Measurements from ENCODE around the gene FN1. TPM values are rescaled to one million over a fixed set of nuclear protein-coding genes. Genes with fewer than 3 reads are reported as not detected.
A peak's percentile ranks its signal among the peaks of the same experiment; 100 is the strongest.
"Not testable (repeated sequence)": the region's sequence is repeated elsewhere in the genome, so short reads cannot be mapped to it uniquely, and the experiment has no call there.

The FN1 gene
- total and polyA plus RNA-seq, 2 experiments from 2014 or later = 240 to 241 TPM

DNA sequence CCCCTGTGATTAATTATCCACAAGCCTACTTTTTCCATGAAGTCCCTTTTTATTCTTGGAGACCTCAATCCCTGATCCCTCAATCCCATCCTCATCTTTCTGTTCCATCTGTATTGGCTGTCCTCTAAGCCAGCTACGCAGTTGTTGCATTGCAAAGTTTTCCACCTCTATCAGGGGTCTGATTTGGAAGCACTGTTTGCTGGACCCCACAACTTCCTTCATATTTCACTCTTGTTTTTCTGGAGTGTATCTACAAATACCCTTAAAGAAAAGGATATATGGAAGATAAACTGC is 22.4 kb downstream of the FN1 start:
- DNase-seq (ENCODE audit: low read depth in 1 of 2, low spot score in 1 of 2) = no peak
- H3K27me3 ChIP-seq = no peaks in the 10 kb centered on the region
- no peak for TF ChIP-seq CTCF (IDR thresholded peaks at IDR 0.05; ENCODE audit: low read depth, low read length)
- no peaks in the 10 kb centered on the region for H3K9me3 ChIP-seq (ENCODE audit: low read depth)
- H3K4me3 ChIP-seq = no peak overlapping the region
- H3K36me3 ChIP-seq = peaks cover 21% of the 10 kb centered on the region
- peaks cover 23% of the 10 kb centered on the region for H3K4me1 ChIP-seq (ENCODE audit: low read depth)
- H3K27ac ChIP-seq = no peak overlapping the region

DNA sequence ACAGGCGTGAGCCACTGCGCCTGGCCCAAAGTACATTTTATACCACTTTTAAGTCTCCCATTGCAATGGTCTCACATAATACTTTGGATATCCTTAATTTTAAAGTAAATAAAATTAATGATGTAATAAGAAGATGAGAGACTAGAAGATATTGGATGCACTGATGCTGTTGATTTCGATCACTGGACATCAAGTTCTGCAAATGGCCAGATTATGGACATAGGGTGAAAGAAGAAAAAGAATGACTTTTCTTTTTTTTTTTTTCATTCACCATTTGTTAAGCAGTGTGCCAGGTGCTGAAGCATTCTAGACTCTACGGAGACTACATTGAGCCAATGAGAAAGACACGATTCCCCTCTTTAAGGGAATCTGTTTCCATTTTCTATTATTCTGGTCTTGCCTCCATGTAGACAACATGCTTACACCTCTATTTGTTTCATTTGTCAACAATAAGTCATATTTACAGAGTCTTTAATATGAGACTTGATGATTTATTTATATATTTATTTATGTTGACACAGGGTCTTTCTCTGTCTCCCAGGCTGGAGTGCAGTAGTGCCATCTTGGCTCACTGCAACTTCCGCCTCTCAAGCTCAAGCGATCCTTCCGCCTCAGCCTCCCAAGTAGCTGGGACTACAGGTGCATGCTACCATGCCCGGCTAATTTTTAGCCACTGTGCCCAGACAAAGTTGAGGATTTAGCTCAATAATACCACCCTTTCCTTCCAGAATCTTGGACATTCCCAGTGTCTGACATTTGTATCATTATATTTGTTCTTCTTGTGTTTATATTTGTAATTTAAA is 23.7 kb downstream of the FN1 start:
- Histone ChIP-seq H3K9me3 (ENCODE audit: low read depth) (no peaks in the 10 kb centered on the region), H3K27ac (no peak overlapping the region), H3K27me3 (no peaks in the 10 kb centered on the region), H3K36me3 (peaks cover 26% of the 10 kb centered on the region), H3K4me3 (no peak overlapping the region), H3K4me1 (ENCODE audit: low read depth) (peaks cover 14% of the 10 kb centered on the region)
- TF ChIP-seq CTCF (IDR thresholded peaks at IDR 0.05; ENCODE audit: low read depth, low read length) = no peak
- DNase-seq (ENCODE audit: low read depth in 1 of 2, low spot score in 1 of 2) = no peak

GRCh38 chr2:215410932-215411285 is 25.0 kb downstream of the FN1 start:
- TF ChIP-seq CTCF (IDR thresholded peaks at IDR 0.05; ENCODE audit: low read depth, low read length) = no peak
- Histone ChIP-seq H3K9me3 (ENCODE audit: low read depth) (no peaks in the 10 kb centered on the region), H3K36me3 (peaks cover 37% of the 10 kb centered on the region), H3K4me1 (ENCODE audit: low read depth) (peaks cover 11% of the 10 kb centered on the region), H3K27ac (no peak overlapping the region), H3K4me3 (no peak overlapping the region), H3K27me3 (no peaks in the 10 kb centered on the region)
- peak in 1 of 2 donors; percentile 94 for DNase-seq (ENCODE audit: low read depth in 1 of 2, low spot score in 1 of 2)

GRCh38 chr2:215410181-215410931 is 25.5 kb downstream of the FN1 start:
- DNase-seq (ENCODE audit: low read depth in 1 of 2, low spot score in 1 of 2); H3K4me3 ChIP-seq; H3K27me3 ChIP-seq; H3K27ac ChIP-seq; H3K9me3 ChIP-seq (ENCODE audit: low read depth); H3K4me1 ChIP-seq (ENCODE audit: low read depth): not testable (repeated sequence)
- peaks cover 40% of the 10 kb centered on the region for H3K36me3 ChIP-seq

- Histone ChIP-seq H3K27ac (no peak overlapping the region), H3K4me1 (ENCODE audit: low read depth) (peaks cover under 1% of the 10 kb centered on the region), H3K9me3 (ENCODE audit: low read depth) (no peaks in the 10 kb centered on the region), H3K36me3 (peaks cover 42% of the 10 kb centered on the region), H3K4me3 (no peak overlapping the region), H3K27me3 (no peaks in the 10 kb centered on the region)
- TF ChIP-seq CTCF (IDR thresholded peaks at IDR 0.05; ENCODE audit: low read depth, low read length) = no peak
- no peak for DNase-seq (ENCODE audit: low read depth in 1 of 2, low spot score in 1 of 2)
These were observed 26.3 kb downstream of the FN1 start for GRCh38 chr2:215409331-215410127.

GRCh38 chr2:215408441-215408840 is 27.4 kb downstream of the FN1 start:
- not testable (repeated sequence) for H3K27me3 ChIP-seq; H3K27ac ChIP-seq; H3K4me1 ChIP-seq (ENCODE audit: low read depth); H3K9me3 ChIP-seq (ENCODE audit: low read depth); H3K4me3 ChIP-seq; DNase-seq (ENCODE audit: low read depth in 1 of 2, low spot score in 1 of 2)
- peaks cover 45% of the 10 kb centered on the region for H3K36me3 ChIP-seq
